HepG2 (cell line): ENCODE measurements around the gene ZNF678. TPM values are rescaled to one million over a fixed set of nuclear protein-coding genes. Genes with fewer than 3 reads are reported as not detected.

ENCODE experiments used
- ATAC-seq: fragments of 200-7000 bp; cut with Tn5 transposase; 3 replicates; pipeline ENCODE4 v1.9.1; 2020; ENCODE audit warnings: mild to moderate bottlenecking, moderate library complexity
- BruUV-seq: library from RNA; stranded (reverse); fragments of 400-500 nt; replicated peaks from 2 replicates; lab custom pipeline; 2021; lab: Mats Ljungman, UMichigan
- CTCF ChIA-PET: fragments of 300-600 bp; formaldehyde crosslinking; extraction: SDS; loops from one replicate; lab custom pipeline; 2021; ENCODE audit warnings: low total read pairs, inconsistent platforms, low intra/inter-chr PET ratio; lab: Yijun Ruan, JAX
- POLR2A ChIA-PET: fragments of 350-600 bp; sonication (Branson Sonifier 250); formaldehyde crosslinking; loops from one replicate; lab custom pipeline; 2020; ENCODE audit warnings: antibody characterized with exemption, inconsistent platforms; lab: Yijun Ruan, JAX
- DNase-seq: peaks from one replicate; pipeline ENCODE4 v3.0.0-alpha.2; 2015; ENCODE audit warnings: low spot score
- FAIRE-seq: peaks from 3 replicates; lab custom pipeline; 2011; peaks lifted over from hg19 to GRCh38; lab: Jason Lieb, UNC
- H2AFZ ChIP-seq: one replicate; pipeline ENCODE4 v1.6.1; 2011; ENCODE audit warnings: low read length, inconsistent platforms
- H3K27ac ChIP-seq: fragments of 300-600 bp; 3 replicates; pipeline ENCODE4 v1.8.0; 2011; ENCODE audit warnings: mixed run types, mild to moderate bottlenecking, mixed read lengths, low read length, inconsistent platforms; ENCODE audit not compliant: insufficient read depth; ENCODE audit errors: extremely low read length
- H3K27me3 ChIP-seq, 2 experiments: fragments of 200-600 bp in 1 of 2; 2 replicates in 1 of 2; 3 replicates in 1 of 2; pipeline versions ENCODE4 v1.6.0 to v1.8.0; 2011; ENCODE audit warnings: low read length in 2 of 2, mild to moderate bottlenecking in 2 of 2, moderate library complexity in 2 of 2, inconsistent platforms in 1 of 2; ENCODE audit not compliant: insufficient read depth in 2 of 2, control insufficient read depth in 1 of 2
- H3K36me3 ChIP-seq, 2 experiments: fragments of 200-600 bp in 1 of 2; replicated peaks in 1 of 2; 2 replicates in 1 of 2; 3 replicates in 1 of 2; pipeline versions ENCODE4 v1.5.1 to v1.8.0; 2011; ENCODE audit warnings: low read length in 2 of 2, inconsistent platforms in 1 of 2; ENCODE audit not compliant: insufficient read depth in 2 of 2, control insufficient read depth in 1 of 2
- H3K4me1 ChIP-seq: 2 replicates; pipeline ENCODE4 v1.5.1; 2012; ENCODE audit warnings: low read length, inconsistent platforms; ENCODE audit not compliant: insufficient read depth
- H3K4me2 ChIP-seq: 2 replicates; pipeline ENCODE4 v1.6.0; 2011; ENCODE audit warnings: low read depth, low read length, inconsistent platforms
- H3K4me3 ChIP-seq, 3 experiments: fragments of 200-600 bp in 1 of 3; sonication (generic), shearing (Covaris generic) in 1 of 3; replicated peaks in 1 of 3; 2 replicates each; pipeline ENCODE4 v1.5.1; 2011 to 2016; ENCODE audit warnings: low read length in 3 of 3, inconsistent platforms in 2 of 3, low read depth in 2 of 3, mild to moderate bottlenecking in 2 of 3, control low read depth in 1 of 3, mixed read lengths in 1 of 3; ENCODE audit not compliant: insufficient read depth in 1 of 3
- H3K79me2 ChIP-seq: one replicate; pipeline ENCODE4 v1.6.1; 2011; ENCODE audit warnings: low read length, inconsistent platforms; ENCODE audit not compliant: insufficient read depth
- H3K9ac ChIP-seq: 2 replicates; pipeline ENCODE4 v1.6.0; 2011; ENCODE audit warnings: mild to moderate bottlenecking, low read depth, low read length, inconsistent platforms; ENCODE audit not compliant: insufficient read depth
- H3K9me3 ChIP-seq: 2 replicates; pipeline ENCODE4 v1.5.1; 2012; ENCODE audit warnings: mild to moderate bottlenecking, low read length
- H4K20me1 ChIP-seq: 2 replicates; pipeline ENCODE4 v1.6.0; 2011; ENCODE audit warnings: inconsistent platforms, mild to moderate bottlenecking, low read length, moderate library complexity; ENCODE audit not compliant: insufficient read depth
- ASH2L ChIP-seq: fragments of 300-600, 200-600 bp; sonication (generic); IDR thresholded peaks from 2 replicates; pipeline ENCODE4 v1.7.0; 2017; ENCODE audit warnings: low read depth, mild to moderate bottlenecking, moderate library complexity, mixed read lengths, low read length; ENCODE audit not compliant: insufficient read length
- ATM ChIP-seq: fragments of 450-650 bp; IDR thresholded peaks from 2 replicates; pipeline ENCODE4 v1.7.1; 2017; ENCODE audit warnings: mild to moderate bottlenecking, borderline replicate concordance
- DRAP1 ChIP-seq: IDR thresholded peaks from 2 replicates; pipeline ENCODE4 v1.6.1; 2016; ENCODE audit warnings: missing genetic modification reagents, missing compliant biosample characterization
- MED1 ChIP-seq: sonication (generic); formaldehyde crosslinking; IDR thresholded peaks from 2 replicates; pipeline ENCODE4 v1.4.0; 2020; ENCODE audit warnings: missing genetic modification reagents
- NFKB2 ChIP-seq: sonication (generic); formaldehyde crosslinking; IDR thresholded peaks from 2 replicates; pipeline ENCODE4 v1.4.0; 2020; ENCODE audit warnings: missing genetic modification reagents, borderline replicate concordance
- NR0B2 ChIP-seq: sonication (generic); formaldehyde crosslinking; IDR thresholded peaks from 2 replicates; pipeline ENCODE4 v1.4.0; 2020; ENCODE audit warnings: mild to moderate bottlenecking, missing genetic modification reagents
- TFDP2 ChIP-seq: sonication (generic); formaldehyde crosslinking; IDR thresholded peaks from 2 replicates; pipeline ENCODE4 v1.4.0; 2020; ENCODE audit warnings: missing genetic modification reagents
- TIGD3 ChIP-seq: sonication (generic); formaldehyde crosslinking; IDR thresholded peaks from 2 replicates; pipeline ENCODE4 v1.5.1; 2020; ENCODE audit warnings: mild to moderate bottlenecking, missing genetic modification reagents, borderline replicate concordance
- TRIM22 ChIP-seq: fragments of 450-650 bp; IDR thresholded peaks from 2 replicates; pipeline ENCODE4 v1.6.1; 2017
- YY1 ChIP-seq: IDR thresholded peaks from 2 replicates; pipeline ENCODE4 v1.6.1; 2011; ENCODE audit warnings: low read length, low read depth, moderate library complexity, mild to moderate bottlenecking; ENCODE audit not compliant: insufficient read depth, insufficient replicate concordance
- ZGPAT ChIP-seq: IDR thresholded peaks from 2 replicates; pipeline ENCODE4 v1.6.1; 2016; ENCODE audit warnings: mild to moderate bottlenecking
- ZNF234 ChIP-seq: sonication (generic); formaldehyde crosslinking; conservative IDR thresholded peaks from 2 replicates; pipeline ENCODE4 v1.5.1; 2020; ENCODE audit warnings: mild to moderate bottlenecking, missing genetic modification reagents
- ZNF430 ChIP-seq: sonication (generic); formaldehyde crosslinking; IDR thresholded peaks from 2 replicates; pipeline ENCODE4 v1.9.0; 2021; ENCODE audit warnings: mild to moderate bottlenecking, missing genetic modification reagents
- WGBS: methylation state at CpG from one replicate; pipeline ENCODE4 v1.1.6; 2017; ENCODE audit warnings: low lambda C conversion rate; 5-methylcytosine and 5-hydroxymethylcytosine counted together
- in situ Hi-C: cut with HindIII; loops from 2 replicates; pipeline ENCODE4 v1.10.0; 2017; ENCODE audit warnings: low pct_unique_long_range_greater_than_20kb; ENCODE audit not compliant: extremely low pct_ligation_motif_present
- intact Hi-C: fragments of 100-400 bp; cut with micrococcal nuclease; formaldehyde crosslinking; loops from one replicate; pipeline ENCODE4 v1.10.0; 2022; ENCODE audit not compliant: unreplicated experiment
- polyA plus RNA-seq, 8 experiments: library from polyadenylated mRNA; depleted of rRNA in 3 of 8; stranded (reverse) in 7 of 8; unstranded in 1 of 8; fragments of >200 nt; fragmentation: Illumina TruSeq in 4 of 8; extraction: Trizol in 4 of 8; gene quantifications; 2 replicates each; pipeline versions ENCODE4 v1.2.1 to v1.2.3, GENCODE V29; 2011 to 2016; ENCODE audit warnings: low read depth in 4 of 8, missing spikeins in 1 of 8, mixed read lengths in 1 of 8; ENCODE audit not compliant: insufficient read depth in 1 of 8
- total RNA-seq, 5 experiments: library from RNA; depleted of rRNA; stranded (reverse); fragments of >200 nt; fragmentation: Illumina TruSeq; extraction: Trizol; gene quantifications; 2 replicates each; pipeline ENCODE4 v1.2.3, GENCODE V29; 2016; ENCODE audit warnings: low read depth in 1 of 5

Gene ZNF678
- total and polyA plus RNA-seq, 2 of the 13 experiments (the other 11 are each of a cell fraction or from before 2014, with no cell fraction given) = 2.0 to 7.6 TPM

- no peak for TF ChIP-seq YY1
- no peak for TF ChIP-seq TFDP2
Observed at GRCh38 chr1:227635596-227635995, 72.2 kb downstream of the ZNF678 start (continued).

GRCh38 chr1:227654431-227654830 lies 91.1 kb downstream of the ZNF678 start:
- 55% methylated on average over 2 of the region's 2 CpGs for WGBS
- in situ Hi-C loops = no loop called here
- ChIA-PET CTCF (no interaction called here), POLR2A (no interaction called here)
- intact Hi-C loops = no loop called here
- no peak overlapping the region for H2AFZ ChIP-seq
- H3K36me3 ChIP-seq = peaks cover 0 to 18% of the 10 kb centered on the region in 2 experiments; a peak in 4 of 5 replicates
- H3K4me3 ChIP-seq = no peak overlapping the region
- no peak overlapping the region for H3K4me2 ChIP-seq
- FAIRE-seq = no peak
- no peaks in the 10 kb centered on the region for H3K27me3 ChIP-seq
- H3K9ac ChIP-seq = no peak overlapping the region
- H3K27ac ChIP-seq = no peak overlapping the region
- BruUV-seq = no TSS peak
- H3K79me2 ChIP-seq = no peaks in the 10 kb centered on the region
- no peak for DNase-seq
- H4K20me1 ChIP-seq = no peaks in the 10 kb centered on the region
- no peaks in the 10 kb centered on the region for H3K4me1 ChIP-seq
- H3K9me3 ChIP-seq = peaks cover 94% of the 10 kb centered on the region
- ATAC-seq = no peak
- TF ChIP-seq NR0B2 (CRISPR knock-in tag) (no peak), MED1 (CRISPR knock-in tag) (no peak), ATM (no peak), ZNF430 (no peak), ZNF234 (CRISPR knock-in tag) (no peak), NFKB2 (CRISPR knock-in tag) (no peak), TRIM22 (no peak), ASH2L (no peak), TIGD3 (no peak), DRAP1 (CRISPR knock-in tag) (no peak), ZGPAT (CRISPR knock-in tag) (no peak)
